GM12878 (cell line): ENCODE results near the gene DAB2. TPM values are rescaled to one million over a fixed set of nuclear protein-coding genes. Genes with fewer than 3 reads are reported as not detected.

ENCODE experiments used
- ATAC-seq: fragments of 200-7000 bp; cut with Tn5 transposase; 3 replicates; pipeline ENCODE4 v1.9.1; 2020; ENCODE audit warnings: mild to moderate bottlenecking, moderate library complexity
- BruUV-seq: library from RNA; stranded (reverse); fragments of 400-500 nt; replicated peaks from 2 replicates; lab custom pipeline; 2021; lab: Mats Ljungman, UMichigan
- CTCF ChIA-PET: fragments of 300-600 bp; sonication (Branson Sonifier 250); formaldehyde crosslinking; extraction: SDS; loops from one replicate; lab custom pipeline; 2021; ENCODE audit warnings: inconsistent platforms; lab: Yijun Ruan, JAX
- POLR2A ChIA-PET: fragments of 350-600 bp; formaldehyde crosslinking; extraction: SDS; loops from one replicate; lab custom pipeline; 2021; ENCODE audit warnings: inconsistent platforms; lab: Charles Lee
- RAD21 ChIA-PET: fragments of 300-600 bp; sonication (Branson Sonifier 250); formaldehyde crosslinking; loops from one replicate; lab custom pipeline; 2023; ENCODE audit warnings: antibody characterized with exemption; ENCODE audit not compliant: unreplicated experiment; lab: Charles Lee
- SMC1A ChIA-PET: fragments of 300-600 bp; sonication (Branson Sonifier 250); formaldehyde crosslinking; loops from one replicate; lab custom pipeline; 2023; ENCODE audit not compliant: unreplicated experiment, uncharacterized antibody; lab: Charles Lee
- DNase-seq: peaks from one replicate; pipeline ENCODE4 v3.0.0-alpha.2; 2011; ENCODE audit warnings: low read depth, low spot score
- FAIRE-seq: peaks from 3 replicates; lab custom pipeline; 2011; peaks lifted over from hg19 to GRCh38; lab: Jason Lieb, UNC
- H2AFZ ChIP-seq: 2 replicates; pipeline ENCODE4 v1.6.0; 2011; ENCODE audit warnings: low read depth, low read length, control low read depth; ENCODE audit not compliant: control insufficient read depth
- H3K27ac ChIP-seq: 2 replicates; pipeline ENCODE4 v1.5.1; 2011; ENCODE audit warnings: control low read depth; ENCODE audit not compliant: control insufficient read depth, insufficient read depth
- H3K27me3 ChIP-seq, 2 experiments: replicated peaks in 1 of 2; 2 replicates each; pipeline versions ENCODE4 v1.6.0 to v1.6.1; 2011; ENCODE audit warnings: low read length in 1 of 2; ENCODE audit not compliant: control insufficient read depth in 2 of 2, insufficient read depth in 2 of 2
- H3K36me3 ChIP-seq, 2 experiments: 2 replicates each; pipeline ENCODE4 v1.5.1; 2011; ENCODE audit warnings: low read length in 1 of 2; ENCODE audit not compliant: control insufficient read depth in 2 of 2, insufficient read depth in 2 of 2
- H3K4me1 ChIP-seq: 2 replicates; pipeline ENCODE4 v1.6.1; 2011; ENCODE audit warnings: mild to moderate bottlenecking, low read length, moderate library complexity, mixed read lengths; ENCODE audit not compliant: control insufficient read depth, insufficient read depth
- H3K4me2 ChIP-seq: 2 replicates; pipeline ENCODE4 v1.6.0; 2011; ENCODE audit warnings: control low read depth; ENCODE audit not compliant: control insufficient read depth, insufficient read depth
- H3K4me3 ChIP-seq: fragments of 200-600 bp; sonication (generic); 2 replicates; pipeline ENCODE4 v1.5.1; 2016
- H3K79me2 ChIP-seq: 2 replicates; pipeline ENCODE4 v1.6.0; 2011; ENCODE audit warnings: low read length; ENCODE audit not compliant: control insufficient read depth, insufficient read depth
- H3K9ac ChIP-seq: 2 replicates; pipeline ENCODE4 v1.8.0; 2011; ENCODE audit warnings: low read length, control low read depth, mixed read lengths; ENCODE audit not compliant: control insufficient read depth, insufficient read depth
- H3K9me3 ChIP-seq: replicated peaks from 3 replicates; pipeline ENCODE4 v1.5.1; 2011; ENCODE audit warnings: mild to moderate bottlenecking, low read length; ENCODE audit not compliant: control insufficient read depth, insufficient read depth
- H4K20me1 ChIP-seq: 2 replicates; pipeline ENCODE4 v1.6.0; 2011; ENCODE audit not compliant: control insufficient read depth, insufficient read depth
- CBFB ChIP-seq: IDR thresholded peaks from 2 replicates; pipeline ENCODE4 v1.6.1; 2016; ENCODE audit warnings: antibody characterized with exemption, low read depth
- KDM1A ChIP-seq: fragments of 200-600 bp; sonication (generic); IDR thresholded peaks from 2 replicates; pipeline ENCODE4 v1.6.1; 2016; ENCODE audit warnings: borderline replicate concordance
- MYC ChIP-seq: IDR thresholded peaks from 2 replicates; pipeline ENCODE4 v1.6.1; 2011; ENCODE audit warnings: mild to moderate bottlenecking, low read length, moderate library complexity, inconsistent platforms; ENCODE audit not compliant: insufficient read depth, insufficient replicate concordance, insufficient read length, severe bottlenecking
- NKRF ChIP-seq: fragments of 450-650 bp; conservative IDR thresholded peaks from 2 replicates; pipeline ENCODE4 v1.6.1; 2017; ENCODE audit warnings: mild to moderate bottlenecking, moderate library complexity
- RAD51 ChIP-seq: fragments of 450-650 bp; IDR thresholded peaks from 2 replicates; pipeline ENCODE4 v1.6.1; 2016; ENCODE audit warnings: moderate library complexity, mild to moderate bottlenecking, inconsistent platforms
- RBBP5 ChIP-seq: fragments of 200-600 bp; sonication (generic); conservative IDR thresholded peaks from 2 replicates; pipeline ENCODE4 v1.6.1; 2016
- TCF12 ChIP-seq: IDR thresholded peaks from 2 replicates; pipeline ENCODE4 v1.6.1; 2011; ENCODE audit warnings: low read depth, mild to moderate bottlenecking, low read length
- USF2 ChIP-seq: IDR thresholded peaks from 2 replicates; pipeline ENCODE4 v1.6.1; 2011; ENCODE audit warnings: low read depth, low read length, improper control_type of control experiment, borderline replicate concordance
- ZBTB4 ChIP-seq: fragments of 450-650 bp; formaldehyde crosslinking; IDR thresholded peaks from 2 replicates; pipeline ENCODE4 v1.4.0; 2022; ENCODE audit warnings: mild to moderate bottlenecking, moderate library complexity
- WGBS: methylation state at CpG from one replicate; pipeline ENCODE4 v1.1.6; 2016; ENCODE audit warnings: low lambda C conversion rate; ENCODE audit not compliant: insufficient replicate concordance, insufficient coverage; ENCODE audit errors: missing lambda C conversion rate; 5-methylcytosine and 5-hydroxymethylcytosine counted together
- in situ Hi-C: fragments of 300-500 bp; cut with MboI; formaldehyde crosslinking; loops from 9 replicates; pipeline ENCODE4 v1.14.3; 2018; ENCODE audit warnings: mixed read lengths
- intact Hi-C: fragments of 100-400 bp; cut with micrococcal nuclease; formaldehyde crosslinking; loops from one replicate; pipeline ENCODE4 v1.14.2; 2022; ENCODE audit not compliant: unreplicated experiment
- polyA plus RNA-seq, 11 experiments: library from polyadenylated mRNA; depleted of rRNA in 4 of 11; unstranded in 6 of 11; stranded (reverse) in 5 of 11; fragments of >200 nt; fragmentation: Nextera tagmentation in 4 of 11; fragmentation: Illumina TruSeq in 1 of 11; extraction: Ambion mirVana in 4 of 11; extraction: Trizol in 1 of 11; gene quantifications; 1 replicate in 1 of 11; 2 replicates in 10 of 11; pipeline versions ENCODE4 v1.2.1 to v1.2.3, GENCODE V29; 2011 to 2016; ENCODE audit warnings: inconsistent platforms in 2 of 11, missing spikeins in 2 of 11, low read depth in 1 of 11
- total RNA-seq, 4 experiments: library from RNA; depleted of rRNA in 3 of 4; stranded (reverse); fragments of >200 nt in 3 of 4; fragmentation: Illumina TruSeq in 1 of 4; extraction: Trizol in 1 of 4; gene quantifications; 2 replicates each; pipeline versions ENCODE4 v1.2.1 to v1.2.3, GENCODE V29; 2013 to 2021
- TF ChIP-seq, protein P1 (sequence below): IDR thresholded peaks from 2 replicates; pipeline ENCODE4 v1.6.1; 2012; ENCODE audit warnings: mild to moderate bottlenecking, low read depth, low read length
- TF ChIP-seq, protein P2 (sequence below): fragments of 450-650 bp; IDR thresholded peaks from 2 replicates; pipeline ENCODE4 v1.6.1; 2014; ENCODE audit warnings: mild to moderate bottlenecking

The DAB2 gene
- total and polyA plus RNA-seq, 10 of the 15 experiments (the other 5 are each of a cell fraction or from before 2014, with no cell fraction given) = 0.05 to 0.23 (median 0.11) TPM; not detected in 7

DNA sequence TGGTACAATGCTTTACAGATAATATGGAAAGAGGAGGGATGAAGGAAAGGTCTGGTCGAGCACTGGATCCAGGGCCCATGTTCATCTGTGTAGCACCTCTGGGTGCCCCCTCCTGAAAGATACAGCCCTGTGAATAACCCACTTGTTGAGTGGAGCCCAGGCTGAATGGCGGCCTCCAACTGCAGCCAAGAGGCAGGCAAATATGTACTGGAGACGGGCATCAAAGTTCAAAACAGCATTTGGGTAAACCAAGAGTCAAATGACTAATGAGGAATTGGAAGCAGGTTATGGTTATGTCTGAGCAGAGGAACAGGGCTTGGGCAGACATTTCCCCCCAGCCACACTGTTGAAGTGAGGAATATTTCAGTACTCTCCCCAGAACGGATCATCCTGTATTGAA lies 61.6 kb downstream of the DAB2 start (continued):
- TF ChIP-seq ZBTB4 (CRISPR knock-in tag) (no peak), KDM1A (no peak), MYC (no peak)
- TF ChIP-seq, protein P1, sequence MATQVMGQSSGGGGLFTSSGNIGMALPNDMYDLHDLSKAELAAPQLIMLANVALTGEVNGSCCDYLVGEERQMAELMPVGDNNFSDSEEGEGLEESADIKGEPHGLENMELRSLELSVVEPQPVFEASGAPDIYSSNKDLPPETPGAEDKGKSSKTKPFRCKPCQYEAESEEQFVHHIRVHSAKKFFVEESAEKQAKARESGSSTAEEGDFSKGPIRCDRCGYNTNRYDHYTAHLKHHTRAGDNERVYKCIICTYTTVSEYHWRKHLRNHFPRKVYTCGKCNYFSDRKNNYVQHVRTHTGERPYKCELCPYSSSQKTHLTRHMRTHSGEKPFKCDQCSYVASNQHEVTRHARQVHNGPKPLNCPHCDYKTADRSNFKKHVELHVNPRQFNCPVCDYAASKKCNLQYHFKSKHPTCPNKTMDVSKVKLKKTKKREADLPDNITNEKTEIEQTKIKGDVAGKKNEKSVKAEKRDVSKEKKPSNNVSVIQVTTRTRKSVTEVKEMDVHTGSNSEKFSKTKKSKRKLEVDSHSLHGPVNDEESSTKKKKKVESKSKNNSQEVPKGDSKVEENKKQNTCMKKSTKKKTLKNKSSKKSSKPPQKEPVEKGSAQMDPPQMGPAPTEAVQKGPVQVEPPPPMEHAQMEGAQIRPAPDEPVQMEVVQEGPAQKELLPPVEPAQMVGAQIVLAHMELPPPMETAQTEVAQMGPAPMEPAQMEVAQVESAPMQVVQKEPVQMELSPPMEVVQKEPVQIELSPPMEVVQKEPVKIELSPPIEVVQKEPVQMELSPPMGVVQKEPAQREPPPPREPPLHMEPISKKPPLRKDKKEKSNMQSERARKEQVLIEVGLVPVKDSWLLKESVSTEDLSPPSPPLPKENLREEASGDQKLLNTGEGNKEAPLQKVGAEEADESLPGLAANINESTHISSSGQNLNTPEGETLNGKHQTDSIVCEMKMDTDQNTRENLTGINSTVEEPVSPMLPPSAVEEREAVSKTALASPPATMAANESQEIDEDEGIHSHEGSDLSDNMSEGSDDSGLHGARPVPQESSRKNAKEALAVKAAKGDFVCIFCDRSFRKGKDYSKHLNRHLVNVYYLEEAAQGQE = no peak

DNA sequence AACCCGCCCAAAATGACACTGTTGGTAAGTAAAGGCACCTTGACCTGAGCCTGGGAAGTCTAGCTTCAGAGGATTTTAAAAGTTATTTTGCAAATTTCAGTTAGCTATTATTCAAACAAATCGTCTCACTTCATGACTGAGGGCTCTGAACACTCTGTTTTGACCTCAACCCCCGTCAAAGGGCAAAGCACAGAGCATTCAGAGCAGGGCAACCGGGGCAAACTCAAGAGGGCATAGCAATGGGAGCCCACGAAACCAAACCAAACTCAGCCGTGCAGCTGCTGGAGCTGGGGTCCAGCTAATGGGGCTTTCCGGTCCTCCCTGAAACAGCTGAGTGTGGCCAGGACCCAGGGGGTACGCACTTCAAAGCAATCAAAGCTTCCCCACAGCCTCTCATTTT lies 62.1 kb downstream of the DAB2 start:
- ATAC-seq (no peak), DNase-seq (no peak), FAIRE-seq (no peak)
- H3K27ac ChIP-seq = no peak overlapping the region
- H3K27me3 ChIP-seq = no peaks in the 10 kb centered on the region
- H3K4me2 ChIP-seq = no peak overlapping the region
- H3K36me3 ChIP-seq = no peaks in the 10 kb centered on the region
- H3K4me3 ChIP-seq = no peak overlapping the region
- no peaks in the 10 kb centered on the region for H3K79me2 ChIP-seq
- BruUV-seq = no TSS peak
- SMC1A ChIA-PET = no interaction called here
- H4K20me1 ChIP-seq = no peaks in the 10 kb centered on the region
- POLR2A ChIA-PET = no interaction called here
- no peak overlapping the region for H3K9ac ChIP-seq
- RAD21 ChIA-PET = interaction anchor here (1.7 kb wide), 1 partner anchor 13 kb away, joined by 4 read pairs; no protein-coding TSS in a partner anchor
- CTCF ChIA-PET = interaction anchor here (2.5 kb wide), 1 partner anchor 14 kb away, joined by 12 read pairs; no protein-coding TSS in a partner anchor
- no peaks in the 10 kb centered on the region for H3K4me1 ChIP-seq
- H2AFZ ChIP-seq = no peak overlapping the region
- WGBS = 12% methylated on average over 8 of the region's 8 CpGs
- H3K9me3 ChIP-seq = no peaks in the 10 kb centered on the region
- intact Hi-C loops (no loop called here), in situ Hi-C loops (no loop called here)
- no peak for TF ChIP-seq USF2
- TF ChIP-seq TCF12 = no peak
- no peak for TF ChIP-seq CBFB
- no peak for TF ChIP-seq RBBP5
- TF ChIP-seq NKRF = no peak
- TF ChIP-seq, protein P2, sequence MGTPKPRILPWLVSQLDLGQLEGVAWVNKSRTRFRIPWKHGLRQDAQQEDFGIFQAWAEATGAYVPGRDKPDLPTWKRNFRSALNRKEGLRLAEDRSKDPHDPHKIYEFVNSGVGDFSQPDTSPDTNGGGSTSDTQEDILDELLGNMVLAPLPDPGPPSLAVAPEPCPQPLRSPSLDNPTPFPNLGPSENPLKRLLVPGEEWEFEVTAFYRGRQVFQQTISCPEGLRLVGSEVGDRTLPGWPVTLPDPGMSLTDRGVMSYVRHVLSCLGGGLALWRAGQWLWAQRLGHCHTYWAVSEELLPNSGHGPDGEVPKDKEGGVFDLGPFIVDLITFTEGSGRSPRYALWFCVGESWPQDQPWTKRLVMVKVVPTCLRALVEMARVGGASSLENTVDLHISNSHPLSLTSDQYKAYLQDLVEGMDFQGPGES = no peak
- no peak for TF ChIP-seq RAD51
